ENCODE measurements around the gene NRXN3.

Gene NRXN3

GRCh38 chr14:79680087-79680486, 1509.9 kb downstream of the NRXN3 start:
- no peak for DNase-seq

- no peak for DNase-seq
Observed at GRCh38 chr14:79686196-79686595, 1516.0 kb downstream of the NRXN3 start.

DNA sequence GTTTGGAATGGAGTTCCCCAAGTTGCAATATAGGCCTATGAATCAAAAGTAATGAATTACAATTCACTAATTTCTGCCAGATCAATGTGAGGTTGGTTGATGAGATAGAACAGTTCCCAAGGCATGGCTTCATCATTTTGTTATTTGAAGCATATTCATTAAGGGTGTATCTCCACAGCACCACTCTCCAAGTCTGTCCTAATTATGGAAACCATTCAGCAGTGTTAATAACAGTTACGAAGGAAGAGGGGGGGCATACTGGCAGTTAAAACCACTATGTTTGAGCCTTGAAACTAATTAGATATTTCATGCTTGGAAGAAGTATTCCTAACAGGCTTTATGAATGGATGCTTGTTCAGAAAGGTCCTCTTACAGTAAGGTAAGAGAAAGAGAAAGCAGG, 1520.8 kb downstream of the NRXN3 start:
- no peak for DNase-seq

DNA sequence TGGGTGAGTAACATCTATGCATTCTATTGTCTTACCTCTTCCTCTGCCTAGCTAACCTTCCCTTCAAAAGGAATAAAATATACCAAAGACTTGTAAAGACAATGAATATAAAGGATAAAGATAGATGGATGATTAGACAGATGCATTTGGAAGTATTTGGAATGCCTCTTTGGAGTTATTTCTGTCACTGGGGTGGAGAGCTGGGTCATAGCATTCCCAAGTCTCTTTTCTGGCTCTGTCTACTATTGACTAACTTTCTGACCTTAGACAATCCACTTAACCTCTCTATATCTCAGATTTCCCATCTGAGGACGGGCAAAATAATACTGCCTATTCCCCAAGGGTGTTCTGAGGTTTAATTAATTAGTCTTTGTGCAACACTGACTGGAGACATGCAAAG, 1523.8 kb downstream of the NRXN3 start:
- DNase-seq, result no peak

DNA sequence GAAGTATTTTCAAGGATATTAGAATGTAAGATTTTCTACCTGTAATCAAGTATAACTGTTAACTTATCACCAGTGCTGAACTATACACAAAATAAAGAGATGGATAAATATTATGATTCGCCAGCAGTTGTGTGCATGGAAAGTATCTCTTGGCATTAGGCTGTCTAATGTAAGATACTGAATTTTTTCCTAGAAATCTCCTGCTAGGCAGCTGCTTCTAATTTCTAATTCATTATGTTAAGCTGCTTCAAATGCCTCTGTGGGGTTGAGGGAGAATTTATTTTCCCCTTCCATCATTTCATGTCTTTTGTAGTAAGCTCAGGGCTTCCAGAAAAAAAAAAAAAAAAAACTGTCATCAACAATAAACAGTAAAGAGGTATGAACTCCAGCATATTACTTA, 1525.1 kb downstream of the NRXN3 start:
- DNase-seq, result no peak

- DNase-seq, result no peak
Observed at GRCh38 chr14:79698298-79698711, 1528.1 kb downstream of the NRXN3 start.

- no peak for DNase-seq
Observed at GRCh38 chr14:79699206-79699605, 1529.0 kb downstream of the NRXN3 start.

- no peak for DNase-seq
Observed at GRCh38 chr14:79701371-79701770, 1531.2 kb downstream of the NRXN3 start.

- no peak for DNase-seq
Observed at GRCh38 chr14:79702197-79702596, 1532.0 kb downstream of the NRXN3 start.

- no peak for DNase-seq
Observed at GRCh38 chr14:79703209-79703608, 1533.0 kb downstream of the NRXN3 start.

GRCh38 chr14:79704041-79704807, 1534.1 kb downstream of the NRXN3 start:
- DNase-seq, result no peak

GRCh38 chr14:79705126-79705894, 1535.1 kb downstream of the NRXN3 start:
- no peak for DNase-seq

DNA sequence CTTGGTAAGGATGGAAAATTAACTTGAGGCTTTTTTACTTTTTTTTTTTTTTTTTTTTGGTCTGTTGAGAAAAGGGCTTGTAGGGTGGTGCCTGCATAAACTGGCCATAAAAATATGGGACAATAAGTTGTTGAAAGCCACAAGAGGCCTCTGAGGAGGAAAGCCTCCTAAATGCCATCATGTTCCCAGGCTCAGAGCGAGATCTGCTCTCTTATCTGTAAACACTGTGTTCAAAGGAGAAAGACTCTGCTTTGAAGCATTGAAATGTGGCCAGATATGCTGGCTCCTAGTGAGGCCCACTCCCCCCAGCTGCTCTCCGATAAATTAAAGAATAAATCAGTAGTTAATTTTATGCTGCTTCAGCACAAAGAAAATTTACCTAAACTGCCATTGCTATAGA, 1536.2 kb downstream of the NRXN3 start:
- DNase-seq, result no peak

DNA sequence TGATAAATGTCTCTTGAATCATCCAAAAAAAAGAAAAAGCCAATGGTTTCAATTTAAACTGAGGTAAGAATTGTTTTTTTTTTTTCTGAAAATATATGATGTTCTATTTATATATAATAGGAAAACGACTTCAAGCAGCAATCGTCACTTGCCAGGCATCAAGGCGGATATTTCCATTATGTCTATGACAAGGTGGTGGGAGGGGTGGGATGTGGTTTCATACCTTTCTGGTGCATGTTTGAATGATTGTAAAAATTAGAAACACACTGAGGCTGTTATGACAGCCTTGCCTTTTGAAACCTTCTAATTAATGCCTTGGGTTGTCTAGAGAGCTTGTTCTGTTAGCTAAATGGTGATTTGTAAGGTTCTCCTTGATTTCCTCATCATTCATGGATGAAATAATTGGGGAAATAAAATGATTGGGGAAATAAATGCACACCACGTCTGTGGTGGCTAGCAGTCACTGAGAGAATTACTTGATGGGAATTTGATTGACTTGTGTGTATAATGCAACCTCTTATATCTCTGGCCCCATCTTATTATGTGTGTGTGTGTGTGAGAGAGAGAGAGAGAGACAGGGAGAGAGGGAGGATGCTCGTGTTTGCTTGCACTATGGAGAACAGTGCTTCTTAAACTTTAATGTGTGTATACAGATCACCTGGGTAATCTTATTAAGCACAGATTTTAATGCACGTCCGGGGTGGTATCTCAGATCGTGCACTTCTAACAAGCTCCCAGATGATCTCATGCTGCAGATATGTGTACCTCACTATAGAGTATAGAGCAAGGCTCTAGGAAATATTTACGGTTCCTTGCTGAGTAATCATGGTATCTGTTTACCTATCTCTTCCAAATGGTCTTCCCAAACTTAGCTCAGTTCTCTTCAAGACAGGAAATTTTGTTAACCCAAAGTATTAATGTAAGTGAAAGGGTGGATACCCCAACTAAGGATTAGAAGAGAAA, 1538.5 kb downstream of the NRXN3 start:
- DNase-seq, result no peak

DNA sequence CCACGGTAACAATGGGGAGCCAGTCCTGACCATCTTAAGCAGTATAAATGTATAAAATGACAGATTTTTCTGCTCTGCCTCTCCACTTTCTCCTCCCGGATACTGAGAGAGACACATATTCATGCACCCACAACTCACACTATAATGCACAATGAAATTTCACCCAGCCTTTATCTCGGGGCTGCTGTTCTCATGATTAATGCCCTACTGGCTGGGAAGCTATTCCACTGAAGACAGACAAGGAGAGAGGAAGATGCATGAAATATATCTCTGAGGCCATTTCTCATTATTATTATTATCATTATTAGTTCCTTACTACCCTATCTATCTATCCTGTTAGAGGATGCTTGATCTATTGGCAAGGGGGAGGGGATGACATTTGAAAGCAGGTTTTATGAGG, 1539.4 kb downstream of the NRXN3 start:
- no peak for DNase-seq

GRCh38 chr14:79712302-79712950, 1542.3 kb downstream of the NRXN3 start:
- no peak for DNase-seq

GRCh38 chr14:79721399-79722084, 1551.4 kb downstream of the NRXN3 start:
- DNase-seq, result no peak

GRCh38 chr14:79724934-79725717, 1555.0 kb downstream of the NRXN3 start:
- DNase-seq, result no peak

GRCh38 chr14:79727900-79728299, 1557.7 kb downstream of the NRXN3 start:
- DNase-seq, result no peak

GRCh38 chr14:79728331-79728730, 1558.2 kb downstream of the NRXN3 start:
- DNase-seq, result no peak

DNA sequence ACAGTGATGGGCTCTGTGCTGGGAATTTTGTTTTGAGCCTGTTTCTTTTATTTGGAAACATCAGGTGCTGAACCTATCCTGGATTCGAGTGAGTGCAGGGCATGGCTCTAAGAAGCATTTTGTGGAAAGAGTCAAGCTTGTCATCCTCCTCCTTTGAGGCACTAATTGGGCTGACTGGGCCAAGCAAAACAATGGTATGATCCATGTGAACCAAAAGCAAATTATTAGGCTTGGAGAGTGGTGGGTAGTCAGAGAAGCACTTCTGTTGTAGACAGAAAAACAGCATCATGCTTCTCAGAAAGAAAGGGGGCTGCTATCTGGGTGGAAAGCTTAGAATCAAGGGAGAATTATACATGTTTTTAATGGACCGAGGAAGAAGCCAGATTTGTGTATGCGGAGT, 1559.6 kb downstream of the NRXN3 start:
- DNase-seq, result no peak
